Activated T-helper 1 cell treated with anti-CD3 and anti-CD28 coated beads, Interleukin-12 subunit alpha, Interleukin-12 subunit beta, Interleukin-2, Interleukin-4 antibody, amounts not matched to agents 30 ng/mL and 10 ng/mL and 1 ng/mL, durations not matched to agents 14 hours and 24 hours and 36 hours (primary cell): ENCODE results near the gene FAN1. TPM values are rescaled to one million over a fixed set of nuclear protein-coding genes. Genes with fewer than 3 reads are reported as not detected.
A peak's percentile ranks its signal among the peaks of the same experiment; 100 is the strongest.

Experiments
- DNase-seq: peaks from one replicate; pipeline ENCODE4 v3.0.0; 2021; ENCODE audit warnings: low spot score
- H3K27ac Mint-ChIP-seq: one replicate; pipeline ENCODE4 v1.8.0; 2021; ENCODE audit warnings: mild to moderate bottlenecking, mixed read lengths
- H3K27me3 Mint-ChIP-seq: one replicate; pipeline ENCODE4 v1.8.0; 2022; ENCODE audit warnings: mild to moderate bottlenecking, moderate library complexity, mixed read lengths; ENCODE audit not compliant: insufficient read depth
- H3K36me3 Mint-ChIP-seq: one replicate; pipeline ENCODE4 v1.8.0; 2021; ENCODE audit warnings: low read depth, mixed read lengths
- H3K4me1 Mint-ChIP-seq: one replicate; pipeline ENCODE4 v1.8.0; 2021; ENCODE audit warnings: low read depth, mixed read lengths
- H3K4me3 Mint-ChIP-seq: one replicate; pipeline ENCODE4 v1.8.0; 2021; ENCODE audit warnings: mild to moderate bottlenecking, moderate library complexity, mixed read lengths
- H3K9me3 Mint-ChIP-seq: one replicate; pipeline ENCODE4 v1.8.0; 2021; ENCODE audit warnings: mixed read lengths
- intact Hi-C: fragments of 100-400 bp; cut with micrococcal nuclease; formaldehyde crosslinking; loops from one replicate; pipeline ENCODE4 v1.15.1; 2024
- total RNA-seq: library from RNA; stranded (reverse); gene quantifications from 2 replicates; pipeline ENCODE4 v1.2.3, GENCODE V29; 2022

The FAN1 gene
- total RNA-seq, 1 donor from 2014 or later, result 26.5 TPM

DNA sequence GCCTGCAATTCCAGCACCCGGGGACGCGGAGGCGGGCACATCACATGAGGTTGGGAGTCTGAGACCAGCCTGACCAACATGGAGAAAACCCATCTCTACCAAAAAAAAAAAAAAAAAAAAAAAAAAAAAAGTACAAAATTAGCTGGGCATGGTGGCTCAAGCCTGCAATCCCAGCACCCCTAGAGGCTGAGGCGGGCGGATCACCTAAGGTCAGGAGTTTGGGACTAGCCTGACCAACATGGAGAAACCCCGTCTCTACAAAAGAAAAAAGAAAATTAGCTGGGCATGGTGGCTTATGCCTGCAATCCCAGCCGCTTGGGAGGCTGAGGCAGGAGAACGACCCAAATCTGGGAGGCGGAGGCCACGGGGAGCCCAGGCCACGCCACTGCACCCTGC, 7.5 kb upstream of the FAN1 start:
- Mint-ChIP-seq H3K4me3 (no peak overlapping the region), H3K27me3 (no peaks in the 10 kb centered on the region), H3K4me1 (peaks cover 7% of the 10 kb centered on the region), H3K27ac (no peak overlapping the region), H3K36me3 (no peaks in the 10 kb centered on the region), H3K9me3 (no peaks in the 10 kb centered on the region)
- no peak for DNase-seq
- intact Hi-C loops, result no loop called here

- H3K4me3 Mint-ChIP-seq, result no peak overlapping the region
These were observed 1.8 kb upstream of the FAN1 start for GRCh38 chr15:30901889-30902288.

GRCh38 chr15:30904812-30905211, 1.1 kb downstream of the FAN1 start:
- Mint-ChIP-seq H3K9me3 (no peaks in the 10 kb centered on the region), H3K27me3 (no peaks in the 10 kb centered on the region), H3K36me3 (peaks cover 30% of the 10 kb centered on the region), H3K27ac (no peak overlapping the region), H3K4me3 (peak overlapping the region; percentile 93), H3K4me1 (peaks cover 32% of the 10 kb centered on the region)
- no peak for DNase-seq
- intact Hi-C loops, result loop anchor here (5.0 to 10.0 kb wide), 3 partner anchors 83 to 420 kb away; partner anchors contain the start of gene KLF13

More at GRCh38 chr15:30901889-30902288, 1.8 kb upstream of the FAN1 start:
- no peaks in the 10 kb centered on the region for H3K27me3 Mint-ChIP-seq
- DNase-seq, result no peak
- H3K9me3 Mint-ChIP-seq, result no peaks in the 10 kb centered on the region
- H3K27ac Mint-ChIP-seq, result no peak overlapping the region
- intact Hi-C loops, result loop anchor here (2.0 to 10.0 kb wide), 4 partner anchors 80 to 571 kb away; partner anchors contain the start of gene KLF13
- peaks cover 14% of the 10 kb centered on the region for H3K36me3 Mint-ChIP-seq
- H3K4me1 Mint-ChIP-seq, result peaks cover 32% of the 10 kb centered on the region

GRCh38 chr15:30905821-30906220, 2.1 kb downstream of the FAN1 start:
- Mint-ChIP-seq H3K4me3 (peak overlapping the region; percentile 22), H3K27me3 (no peaks in the 10 kb centered on the region), H3K4me1 (peaks cover 32% of the 10 kb centered on the region), H3K9me3 (no peaks in the 10 kb centered on the region), H3K36me3 (peaks cover 34% of the 10 kb centered on the region), H3K27ac (peak overlapping the region; percentile 20)
- no peak for DNase-seq
- intact Hi-C loops, result loop anchor here (10.0 kb wide), 2 partner anchors 219 to 419 kb away; partner anchors contain the start of gene KLF13

DNA sequence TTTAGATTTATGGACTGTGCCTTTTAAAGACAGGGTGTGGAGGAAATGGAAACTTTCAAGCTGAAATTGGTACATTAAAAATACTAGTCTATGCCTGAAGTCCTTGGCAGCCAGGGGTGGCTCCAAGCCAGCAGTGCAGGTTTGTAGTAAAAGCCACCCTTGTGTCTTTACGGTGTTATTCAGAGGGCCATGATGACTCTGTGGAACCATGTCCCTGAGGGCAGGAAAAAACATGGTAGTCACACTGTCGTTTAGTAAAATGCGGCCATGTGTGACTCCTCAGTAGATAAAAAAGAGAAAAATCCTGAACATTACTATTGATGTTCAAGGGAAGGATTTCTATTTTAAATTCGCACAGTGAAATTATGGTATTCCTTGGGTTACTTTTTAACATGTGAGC, 2.7 kb downstream of the FAN1 start:
- H3K27ac Mint-ChIP-seq, result no peak overlapping the region
- peaks cover 32% of the 10 kb centered on the region for H3K4me1 Mint-ChIP-seq
- intact Hi-C loops, result loop anchor here (10.0 kb wide), 2 partner anchors 218 to 418 kb away; partner anchors contain the start of gene KLF13
- H3K27me3 Mint-ChIP-seq, result no peaks in the 10 kb centered on the region
- no peak for DNase-seq
- peaks cover 34% of the 10 kb centered on the region for H3K36me3 Mint-ChIP-seq
- no peak overlapping the region for H3K4me3 Mint-ChIP-seq
- no peaks in the 10 kb centered on the region for H3K9me3 Mint-ChIP-seq

- no peak for DNase-seq
- H3K4me3 Mint-ChIP-seq, result no peak overlapping the region
- H3K4me1 Mint-ChIP-seq, result peaks cover 6% of the 10 kb centered on the region
- H3K9me3 Mint-ChIP-seq, result no peaks in the 10 kb centered on the region
- no peaks in the 10 kb centered on the region for H3K27me3 Mint-ChIP-seq
- intact Hi-C loops, result no loop called here
- peaks cover 34% of the 10 kb centered on the region for H3K36me3 Mint-ChIP-seq
- H3K27ac Mint-ChIP-seq, result no peak overlapping the region
These were observed 10.0 kb downstream of the FAN1 start for GRCh38 chr15:30913761-30914160.

GRCh38 chr15:30917013-30917412, 13.3 kb downstream of the FAN1 start:
- peaks cover 32% of the 10 kb centered on the region for H3K36me3 Mint-ChIP-seq
- no peaks in the 10 kb centered on the region for H3K27me3 Mint-ChIP-seq
- H3K27ac Mint-ChIP-seq, result peak overlapping the region; percentile 1

GRCh38 chr15:30917675-30918074, 14.0 kb downstream of the FAN1 start:
- Mint-ChIP-seq H3K27me3 (no peaks in the 10 kb centered on the region), H3K4me3 (no peak overlapping the region), H3K4me1 (peaks cover 6% of the 10 kb centered on the region), H3K27ac (no peak overlapping the region), H3K9me3 (no peaks in the 10 kb centered on the region), H3K36me3 (peaks cover 34% of the 10 kb centered on the region)
- intact Hi-C loops, result no loop called here
- DNase-seq, result no peak

More at GRCh38 chr15:30917013-30917412, 13.3 kb downstream of the FAN1 start:
- peaks cover 6% of the 10 kb centered on the region for H3K4me1 Mint-ChIP-seq
- H3K4me3 Mint-ChIP-seq, result no peak overlapping the region
- intact Hi-C loops, result no loop called here
- DNase-seq, result no peak
- no peaks in the 10 kb centered on the region for H3K9me3 Mint-ChIP-seq

DNA sequence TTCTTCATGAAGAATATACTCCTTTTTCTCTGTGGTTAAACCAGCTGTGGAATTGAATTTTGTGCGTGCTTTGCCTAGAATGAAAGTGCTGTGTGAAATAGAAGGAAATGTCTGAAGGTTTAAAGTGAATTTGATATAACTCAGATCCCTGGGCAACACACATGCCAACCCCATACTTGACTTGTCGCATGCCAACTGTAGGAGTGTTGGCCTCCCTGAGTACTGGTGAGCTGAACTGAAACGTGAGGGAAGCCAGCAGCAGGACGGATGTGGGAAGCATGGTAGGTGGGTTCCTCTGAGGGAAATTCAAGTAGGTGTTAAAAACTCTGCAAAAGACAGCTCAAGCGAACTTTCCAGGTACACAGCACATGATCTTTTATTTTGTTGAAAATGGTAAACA, 14.7 kb downstream of the FAN1 start:
- DNase-seq, result no peak
- Mint-ChIP-seq H3K4me3 (no peak overlapping the region), H3K4me1 (peaks cover 6% of the 10 kb centered on the region), H3K9me3 (no peaks in the 10 kb centered on the region), H3K27me3 (no peaks in the 10 kb centered on the region), H3K27ac (no peak overlapping the region), H3K36me3 (peaks cover 34% of the 10 kb centered on the region)
- intact Hi-C loops, result no loop called here

- peaks cover 6% of the 10 kb centered on the region for H3K4me1 Mint-ChIP-seq
- H3K36me3 Mint-ChIP-seq, result peaks cover 39% of the 10 kb centered on the region
- H3K4me3 Mint-ChIP-seq, result no peak overlapping the region
- no peaks in the 10 kb centered on the region for H3K27me3 Mint-ChIP-seq
- intact Hi-C loops, result no loop called here
- H3K9me3 Mint-ChIP-seq, result no peaks in the 10 kb centered on the region
- no peak for DNase-seq
- no peak overlapping the region for H3K27ac Mint-ChIP-seq
These were observed 16.3 kb downstream of the FAN1 start for GRCh38 chr15:30919877-30920550.

DNA sequence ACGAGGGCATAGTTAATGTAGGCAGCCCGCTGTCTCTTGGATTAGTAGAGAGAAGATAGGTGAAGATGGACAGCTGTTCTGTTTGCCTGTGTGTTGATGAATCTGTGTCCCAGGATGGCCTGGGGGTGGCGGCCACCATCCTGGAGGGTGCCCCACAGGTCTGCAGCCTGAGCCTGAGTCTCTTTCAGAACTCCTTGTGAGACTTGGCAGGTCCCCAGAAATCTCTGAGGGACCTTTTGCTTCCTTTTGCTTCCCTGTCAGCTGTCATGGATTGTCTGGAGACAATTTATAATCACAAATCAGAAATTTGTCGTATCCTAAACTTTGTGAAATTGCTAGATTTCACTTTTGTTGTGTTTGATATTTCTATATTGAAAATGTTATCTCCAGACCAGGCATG, 17.4 kb downstream of the FAN1 start:
- Mint-ChIP-seq H3K4me3 (no peak overlapping the region), H3K27me3 (no peaks in the 10 kb centered on the region), H3K27ac (no peak overlapping the region), H3K4me1 (peaks cover 6% of the 10 kb centered on the region), H3K9me3 (no peaks in the 10 kb centered on the region), H3K36me3 (peaks cover 38% of the 10 kb centered on the region)
- DNase-seq, result no peak
- intact Hi-C loops, result no loop called here

- H3K9me3 Mint-ChIP-seq, result no peaks in the 10 kb centered on the region
- no peaks in the 10 kb centered on the region for H3K27me3 Mint-ChIP-seq
- H3K27ac Mint-ChIP-seq, result no peak overlapping the region
- intact Hi-C loops, result no loop called here
- no peak for DNase-seq
- H3K36me3 Mint-ChIP-seq, result peaks cover 37% of the 10 kb centered on the region
- H3K4me3 Mint-ChIP-seq, result no peak overlapping the region
- H3K4me1 Mint-ChIP-seq, result peaks cover 3% of the 10 kb centered on the region
These were observed 18.2 kb downstream of the FAN1 start for GRCh38 chr15:30921781-30922479.
